ENCODE measurements around the gene LRRC28. TPM values are rescaled to one million over a fixed set of nuclear protein-coding genes. Genes with fewer than 3 reads are reported as not detected.

The LRRC28 gene
- total RNA-seq, 1 experiment from 2014 or later = 39.3 TPM

GRCh38 chr15:99386391-99386790, 135.1 kb downstream of the LRRC28 start:
- POLR2A ChIA-PET = no interaction called here
- H3K4me3 ChIP-seq (ENCODE audit: low read depth in 2 of 2, low read length in 2 of 2) = no peak overlapping the region
- DNase-seq (ENCODE audit: low read depth, low spot score) = no peak
- no TSS peak for BruUV-seq (replicated peaks)
- H3K9me3 ChIP-seq (ENCODE audit: control insufficient read depth, insufficient read depth, low read depth, low read length) = no peaks in the 10 kb centered on the region
- in situ Hi-C loops (cut with HindIII; ENCODE audit: low pct_unique_long_range_greater_than_20kb, low sequenced_read_pairs) (no loop called here), intact Hi-C loops (cut with micrococcal nuclease; ENCODE audit: unreplicated experiment) (no loop called here)
- no peak overlapping the region for H3K27ac ChIP-seq (ENCODE audit: low read length)
- no peaks in the 10 kb centered on the region for H3K4me1 ChIP-seq (ENCODE audit: control insufficient read depth, insufficient read depth, low read length)
- CTCF ChIA-PET = no interaction called here
- no peaks in the 10 kb centered on the region; the same call in 1 of the 2 replicates for H3K36me3 ChIP-seq (ENCODE audit: control insufficient read depth, insufficient read depth, low read length)
- no peaks in the 10 kb centered on the region for H3K27me3 ChIP-seq (ENCODE audit: control insufficient read depth, insufficient read depth, low read length)
- no peak for TF ChIP-seq SIN3A (IDR thresholded peaks at IDR 0.05; ENCODE audit: borderline replicate concordance, insufficient read depth, low read depth, low read length)
- TF ChIP-seq POLR2AphosphoS5 (IDR thresholded peaks at IDR 0.05; ENCODE audit: low read depth, low read length) = no peak
- TF ChIP-seq TCF7L2 (IDR thresholded peaks at IDR 0.05; ENCODE audit: low read depth, low read length) = no peak
- no peak for TF ChIP-seq REST (IDR thresholded peaks at IDR 0.05; ENCODE audit: insufficient read depth in 1 of 2, low read depth in 2 of 2, low read length in 1 of 2)
- TF ChIP-seq CTCF (IDR thresholded peaks at IDR 0.05) = no peak
- no peak for ATAC-seq

- intact Hi-C loops (cut with micrococcal nuclease; ENCODE audit: unreplicated experiment) (no loop called here), in situ Hi-C loops (cut with HindIII; ENCODE audit: low pct_unique_long_range_greater_than_20kb, low sequenced_read_pairs) (no loop called here)
- TF ChIP-seq POLR2AphosphoS5 (IDR thresholded peaks at IDR 0.05; ENCODE audit: low read depth, low read length) (no peak), TCF7L2 (IDR thresholded peaks at IDR 0.05; ENCODE audit: low read depth, low read length) (no peak), REST (IDR thresholded peaks at IDR 0.05; ENCODE audit: insufficient read depth in 1 of 2, low read depth in 2 of 2, low read length in 1 of 2) (no peak), CTCF (IDR thresholded peaks at IDR 0.05) (no peak), SIN3A (IDR thresholded peaks at IDR 0.05; ENCODE audit: borderline replicate concordance, insufficient read depth, low read depth, low read length) (no peak)
- ChIA-PET POLR2A (no interaction called here), CTCF (no interaction called here)
- Histone ChIP-seq H3K36me3 (ENCODE audit: control insufficient read depth, insufficient read depth, low read length) (no peaks in the 10 kb centered on the region; the same call in 1 of the 2 replicates), H3K9me3 (ENCODE audit: control insufficient read depth, insufficient read depth, low read depth, low read length) (peaks cover 6% of the 10 kb centered on the region; the same call in 1 of the 2 replicates), H3K27me3 (ENCODE audit: control insufficient read depth, insufficient read depth, low read length) (no peaks in the 10 kb centered on the region), H3K4me3 (ENCODE audit: low read depth in 2 of 2, low read length in 2 of 2) (no peak overlapping the region), H3K27ac (ENCODE audit: low read length) (no peak overlapping the region), H3K4me1 (ENCODE audit: control insufficient read depth, insufficient read depth, low read length) (no peaks in the 10 kb centered on the region)
- no TSS peak for BruUV-seq (replicated peaks)
- ATAC-seq (no peak), DNase-seq (ENCODE audit: low read depth, low spot score) (no peak)
These were observed 136.3 kb downstream of the LRRC28 start for GRCh38 chr15:99387421-99388168.
